ENCODE results near the gene DBNL.

GRCh38 chr7:44074349-44074695, 29.8 kb downstream of the DBNL start:
- TF ChIP-seq ZFP3 (CRISPR knock-in tag; IDR thresholded peaks at IDR 0.05) (no peak), PATZ1 (CRISPR knock-in tag; IDR thresholded peaks at IDR 0.05; ENCODE audit: borderline replicate concordance) (no peak), CREB5 (CRISPR knock-in tag; IDR thresholded peaks at IDR 0.05; ENCODE audit: low read depth) (no peak), ESRRG (CRISPR knock-in tag; IDR thresholded peaks at IDR 0.05) (no peak), ARNTL (CRISPR knock-in tag; IDR thresholded peaks at IDR 0.05; ENCODE audit: borderline replicate concordance, low read depth) (no peak), RARB (CRISPR knock-in tag; IDR thresholded peaks at IDR 0.05) (no peak)
